ENCODE measurements around the gene SCN3B.

SCN3B gene

DNA sequence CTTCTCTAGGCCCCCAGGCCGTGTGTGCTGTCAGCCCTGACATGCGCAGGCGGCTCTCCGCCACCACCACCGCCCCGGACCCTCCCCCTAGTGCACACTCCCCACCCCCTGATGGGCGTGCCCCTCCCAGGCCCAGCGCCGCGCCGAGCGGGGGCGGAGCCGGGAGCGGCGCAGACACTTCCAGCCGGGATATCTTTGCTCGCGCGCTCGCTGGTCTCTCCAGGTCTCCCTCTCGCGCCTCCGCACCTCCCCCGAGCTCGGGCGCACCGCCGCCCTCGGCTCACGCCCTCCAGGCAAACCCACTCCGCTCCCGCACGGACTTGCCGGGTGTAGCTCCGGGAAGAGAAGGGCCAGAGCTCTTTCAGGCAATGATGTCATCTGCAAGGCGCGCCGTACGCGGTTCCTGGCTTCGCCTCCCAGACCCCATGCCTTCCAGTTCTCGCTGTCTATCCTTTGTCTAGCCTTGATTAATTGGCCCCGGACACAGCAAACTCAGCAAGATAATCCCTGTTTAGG lies at the start of gene SCN3B:
SCN3B (minus strand) TSS at position 59 of the 516 bp plus-strand sequence. CDS start 823 bp downstream, outside the sequence.
- Histone ChIP-seq H3K4me3 (peak within 1 kb of the TSS; percentile 61), H3K27ac (no peak within 1 kb of the TSS)
- TF ChIP-seq, protein P1, sequence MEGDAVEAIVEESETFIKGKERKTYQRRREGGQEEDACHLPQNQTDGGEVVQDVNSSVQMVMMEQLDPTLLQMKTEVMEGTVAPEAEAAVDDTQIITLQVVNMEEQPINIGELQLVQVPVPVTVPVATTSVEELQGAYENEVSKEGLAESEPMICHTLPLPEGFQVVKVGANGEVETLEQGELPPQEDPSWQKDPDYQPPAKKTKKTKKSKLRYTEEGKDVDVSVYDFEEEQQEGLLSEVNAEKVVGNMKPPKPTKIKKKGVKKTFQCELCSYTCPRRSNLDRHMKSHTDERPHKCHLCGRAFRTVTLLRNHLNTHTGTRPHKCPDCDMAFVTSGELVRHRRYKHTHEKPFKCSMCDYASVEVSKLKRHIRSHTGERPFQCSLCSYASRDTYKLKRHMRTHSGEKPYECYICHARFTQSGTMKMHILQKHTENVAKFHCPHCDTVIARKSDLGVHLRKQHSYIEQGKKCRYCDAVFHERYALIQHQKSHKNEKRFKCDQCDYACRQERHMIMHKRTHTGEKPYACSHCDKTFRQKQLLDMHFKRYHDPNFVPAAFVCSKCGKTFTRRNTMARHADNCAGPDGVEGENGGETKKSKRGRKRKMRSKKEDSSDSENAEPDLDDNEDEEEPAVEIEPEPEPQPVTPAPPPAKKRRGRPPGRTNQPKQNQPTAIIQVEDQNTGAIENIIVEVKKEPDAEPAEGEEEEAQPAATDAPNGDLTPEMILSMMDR (IDR thresholded peaks at IDR 0.05): no peak
- DNase-seq (ENCODE audit: low spot score): no peak

DNA sequence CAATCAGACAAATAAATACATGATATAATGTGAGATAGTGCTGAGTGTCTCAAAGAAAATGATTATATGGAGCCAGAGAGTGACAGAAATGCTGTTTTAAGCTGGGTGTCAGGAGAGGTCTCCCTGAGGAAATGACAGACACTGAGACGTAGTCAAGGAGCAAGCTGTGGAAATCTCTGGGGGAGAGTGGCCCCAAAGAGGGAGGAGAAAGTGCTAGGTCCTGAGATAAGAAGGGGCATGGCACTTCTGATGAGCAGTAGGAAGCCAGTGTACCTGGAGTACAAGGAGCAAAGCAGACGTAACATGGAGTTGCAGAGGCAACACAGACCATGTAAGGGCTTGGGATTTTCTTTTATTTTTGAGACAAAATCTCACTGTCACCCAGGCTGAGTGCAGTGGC lies 48.3 kb upstream of the SCN3B start:
- DNase-seq (ENCODE audit: low spot score): no peak
- H3K4me3 ChIP-seq: no peak overlapping the region

GRCh38 chr11:123702139-123702538 lies 47.7 kb upstream of the SCN3B start:
- no peak overlapping the region for H3K4me3 ChIP-seq

More for the DNA sequence above, 48.3 kb upstream of the SCN3B start:
- H3K27ac ChIP-seq: no peak overlapping the region
- TF ChIP-seq, protein P1 (IDR thresholded peaks at IDR 0.05): no peak

DNA sequence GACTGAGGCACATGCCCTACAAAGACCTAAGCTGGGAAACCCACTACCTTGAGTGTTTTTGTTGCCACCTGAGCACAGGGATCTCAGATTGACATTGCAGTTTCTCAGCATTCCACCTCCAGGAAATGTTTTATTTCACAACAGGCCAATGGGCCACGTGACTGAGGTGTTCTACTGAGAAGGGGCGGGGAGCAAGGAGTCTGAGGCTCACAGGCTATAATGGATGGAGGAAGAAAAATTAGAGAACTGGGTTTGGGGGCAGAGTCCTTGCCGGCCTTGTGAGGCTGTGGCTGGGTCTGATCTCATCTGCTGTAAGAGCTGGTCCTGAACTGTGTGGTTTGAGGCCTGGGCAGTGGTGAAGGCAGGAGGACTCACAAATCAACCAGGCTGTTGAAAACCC lies 46.3 kb upstream of the SCN3B start:
- TF ChIP-seq, protein P1 (IDR thresholded peaks at IDR 0.05): no peak
- H3K27ac ChIP-seq: no peak overlapping the region
- no peak for DNase-seq (ENCODE audit: low spot score)
- H3K4me3 ChIP-seq: no peak overlapping the region

More at GRCh38 chr11:123702139-123702538, 47.7 kb upstream of the SCN3B start:
- no peak for DNase-seq (ENCODE audit: low spot score)
- no peak overlapping the region for H3K27ac ChIP-seq
- TF ChIP-seq, protein P1 (IDR thresholded peaks at IDR 0.05): no peak

DNA sequence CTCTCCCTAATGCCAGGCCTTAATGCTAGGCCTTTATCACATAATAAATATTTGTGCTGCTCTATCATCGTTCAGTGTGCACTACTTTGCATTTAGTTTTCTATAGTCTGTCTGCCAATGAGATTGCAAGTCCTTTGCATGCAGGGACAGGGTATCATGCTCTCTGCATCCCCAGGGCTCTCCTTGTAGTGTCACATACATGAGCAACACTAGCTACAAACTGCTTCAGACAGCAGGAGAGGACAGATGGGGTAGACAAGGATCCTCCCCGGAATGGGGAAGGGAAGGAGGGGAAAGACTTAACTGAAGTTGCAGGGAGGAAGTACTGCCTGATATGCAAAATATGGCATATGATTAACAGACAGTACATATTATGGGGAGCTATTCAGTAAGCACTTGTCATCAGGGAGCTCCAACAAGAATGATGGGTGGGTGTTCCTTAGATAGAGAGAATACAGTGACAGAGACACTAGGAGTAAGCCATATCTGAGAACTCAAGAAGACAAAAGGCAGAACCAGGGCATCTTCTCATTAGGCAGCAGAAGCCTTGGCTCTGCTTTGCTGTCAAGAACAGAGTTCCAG lies 44.2 kb upstream of the SCN3B start:
- DNase-seq (ENCODE audit: low spot score): no peak
- Histone ChIP-seq H3K4me3 (no peak overlapping the region), H3K27ac (no peak overlapping the region)
- TF ChIP-seq, protein P1 (IDR thresholded peaks at IDR 0.05): no peak

GRCh38 chr11:123696183-123696582 lies 41.8 kb upstream of the SCN3B start:
- DNase-seq (ENCODE audit: low spot score): no peak
- Histone ChIP-seq H3K4me3 (no peak overlapping the region), H3K27ac (no peak overlapping the region)
- TF ChIP-seq, protein P1 (IDR thresholded peaks at IDR 0.05): no peak

GRCh38 chr11:123695231-123695630 lies 40.8 kb upstream of the SCN3B start:
- no peak overlapping the region for H3K4me3 ChIP-seq
- H3K27ac ChIP-seq: no peak overlapping the region
- TF ChIP-seq, protein P1 (IDR thresholded peaks at IDR 0.05): no peak
- DNase-seq (ENCODE audit: low spot score): no peak
